SW 1271 (cell line): ENCODE measurements around the gene ZSWIM2.
"Not testable (repeated sequence)": the region's sequence is repeated elsewhere in the genome, so short reads cannot be mapped to it uniquely, and the experiment has no call there.

ENCODE experiments used
- DNase-seq, 2 experiments: peaks; one replicate each; lab custom pipeline; 2025; lab: John Stamatoyannopoulos, UW

Gene ZSWIM2

DNA sequence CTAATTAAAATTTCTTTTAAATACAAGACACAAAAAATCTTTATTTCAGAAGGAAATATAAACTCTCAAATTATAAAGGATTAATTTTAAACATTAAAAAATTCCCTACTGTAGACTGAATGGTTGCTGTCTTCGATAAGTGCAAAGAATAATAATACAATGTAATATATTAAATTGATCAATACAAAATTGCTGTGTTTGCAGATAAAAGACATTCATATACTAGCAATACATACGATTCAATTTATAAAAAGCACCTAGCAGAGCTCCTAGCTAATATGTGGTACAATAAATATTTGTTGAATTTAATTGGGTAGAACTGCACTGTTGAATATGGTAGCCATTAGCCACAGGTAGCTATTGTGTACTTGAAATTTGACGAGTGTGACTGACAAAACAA is 6.6 kb downstream of the ZSWIM2 start:
- DNase-seq: no peak

GRCh38 chr2:186841940-186842339 is 7.0 kb downstream of the ZSWIM2 start:
- peak in 1 of 2 experiments; percentile 37 for DNase-seq

DNA sequence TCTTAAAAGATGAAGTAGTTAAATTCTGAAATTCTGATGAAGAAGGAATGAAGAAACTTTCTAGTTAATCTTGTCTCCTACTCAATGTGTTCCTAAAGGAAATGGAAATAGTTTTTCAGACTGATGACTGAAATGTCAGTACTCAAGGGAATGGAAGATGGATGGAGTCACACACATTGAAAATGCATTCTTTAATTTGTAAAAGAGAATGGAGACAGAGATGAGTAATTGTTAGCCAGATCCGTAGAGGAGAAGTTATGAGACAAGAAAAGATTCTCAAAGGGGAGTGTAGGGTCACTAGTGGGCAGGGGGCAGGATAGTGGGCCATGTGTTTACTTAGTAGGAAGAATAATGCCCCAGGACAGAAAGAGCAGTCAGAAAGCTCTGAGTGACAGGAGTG is 13.3 kb downstream of the ZSWIM2 start:
- DNase-seq: no peak

GRCh38 chr2:186827862-186828492 is 21.0 kb downstream of the ZSWIM2 start:
- DNase-seq: no peak

DNA sequence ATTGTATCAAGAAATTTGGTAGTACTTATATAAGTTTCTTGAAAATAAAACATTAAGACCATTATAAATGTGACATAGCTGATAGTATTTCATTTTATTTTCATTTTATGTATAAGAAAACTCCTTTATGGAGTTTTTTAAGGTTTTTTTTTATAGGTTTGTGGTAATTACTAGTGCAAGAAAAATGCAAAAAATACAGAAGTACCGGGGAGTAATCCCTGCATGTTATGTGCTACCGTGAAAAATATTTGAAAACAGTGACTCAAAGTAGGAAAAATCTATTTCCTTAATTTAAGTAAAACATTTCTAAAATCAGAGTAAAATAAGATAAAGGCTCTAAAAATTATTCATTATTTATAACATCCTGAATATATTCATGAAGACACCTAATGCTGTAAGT is 21.6 kb downstream of the ZSWIM2 start:
- no peak for DNase-seq

DNA sequence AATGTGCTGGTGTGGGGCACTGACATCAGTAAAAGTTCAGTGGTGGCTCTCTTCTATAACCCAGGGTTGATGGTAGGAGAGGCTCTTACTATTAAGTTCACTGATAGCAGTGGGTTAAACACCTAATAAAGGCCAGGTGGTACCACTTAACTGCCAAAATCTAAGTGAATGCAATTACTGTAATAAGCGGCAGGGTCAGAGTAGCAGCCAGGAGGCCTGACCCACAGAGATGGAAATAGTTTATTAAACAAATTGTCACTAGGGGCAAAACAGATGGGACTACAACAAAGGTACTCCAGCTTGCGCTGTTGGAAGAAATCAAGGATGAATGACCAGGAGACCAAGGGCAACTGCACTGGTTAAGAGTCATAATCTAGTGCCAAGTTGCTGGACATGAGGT is 26.6 kb downstream of the ZSWIM2 start:
- no peak for DNase-seq

DNA sequence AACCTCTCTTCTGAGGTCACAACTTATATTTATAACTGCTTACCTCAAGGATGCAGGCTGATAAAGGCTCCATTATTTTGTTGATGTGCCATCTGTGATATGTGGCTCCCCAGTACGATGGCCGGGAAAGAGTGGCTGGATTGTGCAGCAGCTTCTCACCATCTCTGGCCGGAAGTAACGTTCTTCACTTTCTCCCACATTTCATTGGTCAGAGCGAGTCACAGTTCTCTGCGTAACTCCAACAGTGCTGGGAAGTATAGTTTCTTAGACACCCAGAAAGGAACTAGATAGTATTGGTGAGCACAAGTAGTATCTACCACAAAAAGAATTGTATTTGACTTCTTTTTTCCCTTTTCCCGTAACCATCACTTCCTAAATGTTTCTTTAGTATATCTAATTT is 28.7 kb downstream of the ZSWIM2 start:
- no peak for DNase-seq

DNA sequence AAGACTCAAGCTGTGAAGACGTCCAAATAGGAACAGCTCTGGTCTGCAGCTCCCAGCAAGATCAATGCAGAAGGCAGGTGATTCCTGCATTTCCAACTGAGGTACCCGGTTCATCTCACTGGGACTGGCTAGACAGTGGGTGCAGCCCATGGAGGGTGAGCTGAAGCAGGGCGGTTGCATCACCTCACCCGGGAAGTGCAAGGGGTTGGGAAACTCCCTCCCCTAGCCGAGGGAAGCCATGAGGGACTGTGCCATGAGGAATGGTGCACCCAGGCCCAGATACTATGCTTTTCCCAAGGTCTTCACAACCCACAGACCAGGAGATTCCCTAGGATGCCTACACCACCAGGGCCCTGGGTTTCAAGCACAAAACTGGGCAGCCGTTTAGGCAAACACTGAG is 37.2 kb downstream of the ZSWIM2 start:
- not testable (repeated sequence) for DNase-seq

- DNase-seq: no peak
Observed at GRCh38 chr2:186806591-186806990, 42.4 kb downstream of the ZSWIM2 start.

DNA sequence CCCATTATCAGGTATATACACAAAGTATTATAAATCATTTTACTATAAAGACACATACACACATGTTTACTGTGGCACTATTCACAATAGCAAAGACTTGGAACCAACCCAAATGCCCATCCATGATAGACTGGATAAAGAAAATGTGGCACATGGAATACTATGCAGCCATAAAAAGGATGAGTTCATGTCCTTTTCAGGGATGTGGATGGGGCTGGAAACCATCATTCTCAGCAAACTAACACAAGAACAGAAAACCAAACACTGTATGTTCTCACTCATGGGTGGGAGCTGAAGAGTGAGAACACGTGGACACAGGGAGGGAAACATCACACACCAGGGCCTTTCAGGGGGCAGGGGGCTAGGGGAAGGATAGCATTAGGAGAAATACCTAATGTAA is 50.4 kb downstream of the ZSWIM2 start:
- DNase-seq: not testable (repeated sequence)

GRCh38 chr2:186784930-186785329 is 64.0 kb downstream of the ZSWIM2 start:
- no peak for DNase-seq

DNA sequence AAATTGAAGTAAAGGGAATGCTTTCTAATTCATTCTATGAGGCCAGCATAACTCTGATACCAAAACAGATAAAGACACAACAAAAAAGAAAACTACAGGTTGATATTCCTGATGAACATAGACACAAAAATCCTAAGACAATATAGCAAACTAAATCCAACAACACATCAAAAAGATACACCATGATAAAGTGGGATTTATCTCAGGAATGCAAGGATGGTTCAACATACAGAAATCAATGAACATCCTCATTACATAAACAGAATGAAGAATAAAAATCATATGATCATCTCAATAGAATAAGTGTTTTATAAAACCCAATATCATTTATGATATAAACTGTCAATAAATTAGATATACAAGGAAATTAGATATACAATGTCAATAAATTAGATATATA is 65.7 kb downstream of the ZSWIM2 start:
- no peak for DNase-seq

DNA sequence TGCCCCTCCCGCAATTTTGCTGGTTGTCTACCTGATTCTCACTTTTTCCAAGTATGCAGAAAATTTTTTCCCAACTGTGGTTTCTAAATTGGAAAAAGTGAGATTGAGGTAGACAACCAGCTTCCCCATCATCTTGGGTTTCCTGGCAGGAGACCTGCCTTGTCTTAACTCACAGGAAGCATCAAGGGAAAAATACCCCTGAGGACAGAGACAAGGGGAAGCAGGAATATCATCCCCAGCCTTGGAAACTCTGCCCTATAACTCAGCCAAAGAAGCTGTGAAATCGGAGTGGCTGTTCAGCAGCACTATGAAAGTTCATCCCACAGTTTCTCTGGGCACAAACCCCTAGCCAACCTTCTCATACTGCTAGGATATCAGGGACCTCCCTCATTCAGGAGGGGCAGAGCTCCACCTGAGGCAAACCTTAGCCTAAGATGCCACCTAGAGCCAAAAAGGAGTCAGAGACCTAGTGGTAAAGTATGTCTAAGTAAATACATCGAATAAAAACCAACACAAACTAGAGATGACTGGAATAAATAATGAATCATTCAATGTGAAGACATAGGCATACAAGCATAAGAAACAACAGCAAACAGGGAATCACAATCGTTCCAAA is 68.2 kb downstream of the ZSWIM2 start:
- peak in 1 of 2 experiments; percentile 36 for DNase-seq
